Stimulated activated CD8-positive, alpha-beta memory T cell treated with anti-CD3 and anti-CD28 coated beads, Interleukin-7, amount 100 ng/mL, for 48 hours (primary cell): Measurements from ENCODE around the gene PEX12.
"Not testable (repeated sequence)": the region's sequence is repeated elsewhere in the genome, so short reads cannot be mapped to it uniquely, and the experiment has no call there.

ENCODE experiments used
- DNase-seq, 2 donors: peaks; one replicate each; pipeline ENCODE4 v3.0.0-alpha.2; 2020; ENCODE audit warnings: low read depth in 1 of 2; ENCODE audit errors: extremely low read depth in 1 of 2

PEX12 gene

DNA sequence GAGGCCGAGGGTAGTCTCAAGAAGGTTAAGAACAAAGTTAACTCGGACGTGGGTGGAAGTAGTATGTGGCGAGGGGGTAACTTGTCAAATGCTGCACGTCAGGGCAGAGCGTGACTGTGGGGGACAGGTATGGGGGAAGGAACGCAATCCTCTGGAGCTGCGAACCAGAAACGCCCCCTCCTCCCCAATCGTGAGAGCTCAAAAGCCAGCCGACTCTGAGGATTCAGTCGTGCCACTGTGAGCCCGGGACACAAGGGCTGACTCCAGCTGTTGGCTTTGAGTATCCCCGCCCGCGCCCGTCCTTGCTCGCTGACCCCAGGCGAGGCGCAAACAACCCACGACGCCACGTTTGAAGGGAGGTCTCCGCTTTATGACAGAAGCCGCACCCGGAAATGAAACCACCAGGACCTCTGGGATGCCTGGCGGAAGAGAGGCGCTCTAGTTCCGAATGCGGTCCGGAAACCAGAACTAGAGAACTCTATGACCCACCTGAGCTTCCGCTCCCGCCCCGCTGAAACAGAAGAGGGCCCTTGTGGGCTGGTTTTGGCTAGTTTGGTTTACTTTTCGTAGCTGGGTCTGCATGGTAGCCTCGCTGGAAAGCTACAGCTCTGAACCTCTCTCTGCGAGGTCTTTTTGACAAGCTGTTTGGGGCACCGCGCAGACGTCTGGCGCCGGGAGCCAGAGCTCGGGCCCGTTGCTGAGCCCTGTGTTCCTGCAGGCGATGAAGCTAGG is at the start of gene PEX12:
Gene PEX12, minus strand, starts transcription at position 375 of the 732 bp plus-strand sequence. CDS start 550 bp downstream, outside the sequence.
- DNase-seq = peak; percentile 71 to 87

- DNase-seq = no peak
These were observed 49.0 kb upstream of the PEX12 start for GRCh38 chr17:35627417-35627816.

GRCh38 chr17:35621768-35622167 is 43.4 kb upstream of the PEX12 start:
- DNase-seq = no peak

GRCh38 chr17:35618628-35619027 is 40.3 kb upstream of the PEX12 start:
- no peak for DNase-seq

DNA sequence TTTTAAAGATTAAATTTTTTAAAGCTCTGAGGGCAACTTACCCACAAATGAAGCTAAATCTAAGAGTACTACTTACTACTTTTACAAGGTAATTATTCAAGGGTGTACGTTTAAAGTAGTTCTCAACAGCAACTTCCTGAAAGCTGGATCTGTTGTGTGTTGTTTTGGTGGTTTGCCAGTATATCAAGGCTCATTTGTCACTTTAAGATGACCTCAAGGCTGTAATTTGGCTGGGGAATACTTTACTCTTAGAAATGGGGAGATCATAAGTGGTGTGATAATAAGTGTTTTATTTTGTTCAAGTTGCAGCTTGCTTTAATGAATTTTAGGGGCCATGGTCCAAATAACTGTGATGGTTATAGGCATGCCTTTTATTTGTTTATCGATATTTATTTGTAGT is 39.1 kb upstream of the PEX12 start:
- DNase-seq = no peak

- no peak for DNase-seq
These were observed 38.2 kb upstream of the PEX12 start for GRCh38 chr17:35616536-35616935.

DNA sequence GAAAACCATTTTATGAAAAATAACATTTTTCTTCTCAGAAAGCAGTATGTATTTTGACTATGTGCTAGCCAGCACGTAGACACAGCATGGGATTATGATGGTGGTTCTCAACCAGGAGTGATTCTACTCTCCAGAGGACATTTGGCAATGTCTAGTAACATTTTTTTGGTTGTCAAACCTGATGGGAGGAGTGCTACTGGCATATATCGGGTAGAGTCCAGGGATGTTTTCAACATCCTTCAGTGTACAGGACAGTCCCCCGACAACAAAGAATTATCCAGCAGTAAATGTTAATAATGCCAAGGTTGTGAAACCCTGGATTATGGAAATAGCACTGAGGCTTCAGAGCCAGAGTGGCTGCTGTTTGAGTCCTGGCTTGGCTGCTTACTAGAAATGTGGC is 36.4 kb upstream of the PEX12 start:
- DNase-seq = no peak

GRCh38 chr17:35612924-35613521 is 34.7 kb upstream of the PEX12 start:
- no peak for DNase-seq

DNA sequence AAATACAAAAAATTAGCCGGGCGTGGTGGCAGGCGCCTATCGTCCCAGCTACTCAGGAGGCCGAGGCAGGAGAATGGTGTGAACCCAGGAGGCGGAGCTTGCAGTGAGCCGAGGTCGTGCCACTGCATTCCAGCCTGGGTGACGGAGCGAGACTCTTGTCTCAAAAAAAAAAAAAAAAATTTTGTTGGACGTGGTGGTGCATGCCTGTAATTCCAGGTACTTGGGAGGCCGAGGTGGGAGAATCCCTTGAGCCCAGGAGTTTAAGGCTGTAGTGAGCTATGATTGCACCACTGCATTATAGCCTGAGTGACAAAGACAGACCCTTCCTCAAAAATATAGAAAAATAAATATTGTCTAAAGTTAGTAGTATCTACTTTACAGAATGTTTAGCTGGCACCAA is 32.4 kb upstream of the PEX12 start:
- DNase-seq = not testable (repeated sequence)

- no peak for DNase-seq
These were observed 31.5 kb upstream of the PEX12 start for GRCh38 chr17:35609831-35610230.

GRCh38 chr17:35607239-35607847 is 29.0 kb upstream of the PEX12 start:
- no peak for DNase-seq

- DNase-seq = no peak
These were observed 27.3 kb upstream of the PEX12 start for GRCh38 chr17:35605678-35606077.

- no peak for DNase-seq
These were observed 25.3 kb upstream of the PEX12 start for GRCh38 chr17:35603674-35604073.

DNA sequence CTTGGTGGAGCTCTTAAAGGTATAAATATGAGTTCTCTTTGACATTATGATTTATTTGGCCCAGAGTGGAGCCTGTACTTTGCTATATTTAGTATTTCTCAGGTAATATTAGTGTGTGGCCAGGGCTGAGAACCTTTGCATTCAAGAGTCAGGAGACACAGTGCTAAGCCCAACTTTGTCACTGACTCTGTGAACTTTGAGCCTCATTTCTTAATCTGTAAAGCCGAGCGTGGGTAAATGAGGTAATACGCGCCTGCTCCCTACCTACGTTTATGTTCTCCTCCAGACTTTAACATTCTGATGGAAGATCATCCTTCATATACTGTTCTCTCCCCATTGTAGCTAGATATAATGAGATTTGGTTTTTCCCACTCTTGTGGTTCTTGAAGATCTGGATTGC is 19.2 kb upstream of the PEX12 start:
- DNase-seq = no peak

- DNase-seq = no peak
These were observed 18.3 kb upstream of the PEX12 start for GRCh38 chr17:35596530-35597233.

DNA sequence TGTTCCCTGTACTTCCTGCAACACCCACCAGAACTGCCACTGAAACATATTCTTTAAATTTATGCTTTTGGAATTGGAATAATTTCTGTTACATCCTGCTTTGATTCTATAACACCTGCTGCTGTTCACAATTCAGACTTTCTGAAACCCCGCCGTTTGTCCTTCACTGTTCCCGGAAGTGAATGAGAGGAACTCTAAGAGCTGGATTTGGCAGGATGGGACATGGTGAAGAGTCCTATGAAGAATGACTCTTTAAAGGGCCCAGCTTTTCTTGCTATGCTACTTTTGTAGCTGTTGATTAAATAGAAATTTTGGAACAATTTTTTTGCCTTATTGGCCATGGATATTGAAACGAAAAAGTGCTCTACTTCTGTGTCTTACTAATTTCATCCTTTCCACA is 17.7 kb upstream of the PEX12 start:
- no peak for DNase-seq

DNA sequence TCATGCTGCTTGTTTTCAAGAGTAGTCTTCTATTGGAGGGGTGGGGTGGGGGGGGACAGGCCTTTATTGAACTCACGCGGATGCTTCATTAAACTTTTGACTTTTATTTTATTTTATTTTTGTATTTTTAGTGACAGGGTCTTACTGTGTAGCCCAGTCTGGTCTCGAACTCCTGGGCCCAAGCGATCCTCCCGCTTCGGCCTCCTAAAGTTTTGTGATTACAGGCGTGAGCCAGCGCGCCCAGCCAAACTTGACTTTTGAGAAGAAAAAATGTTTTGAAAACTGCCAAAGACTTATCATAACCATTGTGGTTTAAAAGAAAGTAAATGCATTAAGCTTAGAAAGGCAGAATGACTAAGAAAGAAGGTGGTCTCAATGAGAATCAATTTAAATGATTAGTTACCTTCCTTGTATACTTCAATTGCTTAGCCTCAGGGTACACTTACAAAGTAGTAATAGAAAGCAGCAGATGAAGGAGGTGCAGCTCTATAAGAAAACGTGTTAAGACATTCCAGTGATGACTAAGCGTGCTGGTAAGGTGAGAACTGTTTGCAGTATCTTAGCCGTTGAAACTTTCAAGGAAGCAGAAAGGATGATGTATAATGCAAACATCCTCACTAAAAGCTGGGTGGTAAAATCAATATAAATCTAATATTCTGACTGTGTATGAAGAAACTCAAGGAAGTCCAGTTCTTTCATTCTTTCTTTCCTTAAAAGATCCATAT is 10.0 kb upstream of the PEX12 start:
- no peak for DNase-seq

- DNase-seq = peak; percentile 90 to 93
These were observed 8.9 kb upstream of the PEX12 start, which contains the start of gene AP2B1 for GRCh38 chr17:35587074-35587961. TSS of gene AP2B1 (plus strand) at chr17:35587322. CDS start at chr17:35594031, 6,709 bp downstream.

GRCh38 chr17:35586569-35587073 is 8.2 kb upstream of the PEX12 start:
- DNase-seq = no peak

DNA sequence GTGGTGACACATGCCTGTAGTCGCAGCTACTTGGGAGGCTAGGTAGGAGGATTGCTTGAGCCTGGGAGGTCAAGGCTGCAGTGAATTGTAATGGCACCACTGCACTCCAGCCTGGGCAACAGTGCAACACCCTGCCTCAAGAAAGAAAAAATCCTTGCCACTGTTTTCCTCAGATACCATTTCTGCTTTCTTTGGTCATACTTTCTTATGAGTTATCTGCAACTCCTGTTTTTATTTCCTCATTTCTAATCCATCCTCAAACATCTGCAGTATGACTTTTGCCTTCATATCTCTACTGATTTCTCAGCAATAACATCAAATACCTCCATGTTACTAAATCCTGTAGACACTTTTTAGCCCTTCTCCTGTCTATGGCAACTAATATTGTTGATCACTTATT is 5.7 kb upstream of the PEX12 start:
- no peak for DNase-seq
